ENCODE data around the gene SPAG17.
A peak's percentile ranks its signal among the peaks of the same experiment; 100 is the strongest.

The SPAG17 gene

DNA sequence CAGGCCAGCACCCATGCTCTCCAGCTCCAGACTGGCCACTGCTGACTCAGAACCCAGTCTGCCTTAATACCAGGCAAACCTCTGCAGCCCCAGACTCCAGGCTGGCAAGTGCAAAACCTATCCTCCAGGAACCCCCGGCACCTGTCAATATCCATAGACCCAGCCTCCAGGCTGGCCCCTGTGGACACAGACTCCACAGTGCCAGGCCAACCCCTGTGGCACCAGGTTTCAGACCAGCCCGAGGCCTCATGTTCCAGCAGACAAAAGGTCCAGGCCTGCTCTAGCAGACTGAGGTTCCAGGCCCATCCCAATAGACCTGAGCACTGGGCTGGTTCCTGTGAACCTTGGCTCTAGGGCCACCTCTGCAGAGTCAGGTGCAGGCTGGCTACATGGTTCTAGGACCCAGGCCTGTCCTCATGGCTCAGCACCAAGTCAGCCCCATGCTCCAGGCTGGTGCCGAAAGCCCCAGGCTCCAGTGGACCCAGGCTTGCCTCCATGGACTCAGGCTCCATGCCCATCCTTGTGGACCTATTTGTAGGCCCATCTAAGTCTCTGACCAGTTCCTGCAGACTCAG lies 137.3 kb downstream of the SPAG17 start:
- DNase-seq, result no peak

DNA sequence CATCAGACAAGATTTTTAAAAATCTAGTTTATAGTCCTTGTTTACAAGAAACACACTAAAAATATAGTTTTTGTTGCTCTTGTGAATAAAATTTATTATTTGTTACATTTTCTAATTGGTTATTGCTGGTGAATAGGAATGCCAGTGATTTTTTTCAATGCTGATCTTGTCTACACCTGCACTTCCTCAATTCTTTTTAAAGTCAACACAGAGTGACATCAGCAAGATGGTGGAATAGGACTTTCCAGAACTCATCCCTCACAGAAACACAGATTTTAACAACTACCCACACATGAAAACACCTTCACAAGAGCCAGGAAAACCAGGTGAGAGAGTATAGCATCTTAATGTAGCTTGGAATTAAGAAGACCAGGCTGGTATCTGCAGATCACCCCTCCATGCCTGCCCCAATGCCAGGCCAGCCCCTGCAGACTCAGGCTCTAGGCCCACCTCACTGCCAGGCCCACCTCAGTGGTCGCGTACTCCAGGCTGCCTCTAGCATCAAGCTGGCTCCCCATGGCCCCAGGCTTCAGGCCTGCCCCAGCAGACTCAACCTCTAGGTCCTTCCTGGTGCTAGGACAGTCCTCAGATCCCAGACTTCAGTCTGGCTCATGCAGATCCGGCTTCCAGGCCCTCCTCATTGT lies 137.9 kb downstream of the SPAG17 start:
- DNase-seq, result no peak

DNA sequence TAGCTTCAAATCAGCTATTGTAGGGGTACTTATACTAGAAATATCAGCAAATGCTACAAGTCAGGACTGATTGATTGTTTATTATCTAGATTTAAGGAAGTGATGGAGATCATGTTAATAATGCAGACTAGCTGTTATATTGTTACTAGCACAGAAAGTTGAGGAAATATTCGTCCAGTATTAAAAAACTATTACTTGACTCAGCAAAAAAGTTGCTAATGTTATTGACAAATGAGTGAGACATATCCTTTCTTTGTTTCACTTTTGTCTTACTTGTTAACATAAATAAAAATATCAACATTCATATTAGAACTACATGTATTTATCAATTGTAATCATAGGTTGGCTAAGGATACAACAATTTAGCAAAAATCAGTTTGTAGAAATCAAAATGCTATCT lies 141.4 kb downstream of the SPAG17 start:
- no peak for DNase-seq

DNA sequence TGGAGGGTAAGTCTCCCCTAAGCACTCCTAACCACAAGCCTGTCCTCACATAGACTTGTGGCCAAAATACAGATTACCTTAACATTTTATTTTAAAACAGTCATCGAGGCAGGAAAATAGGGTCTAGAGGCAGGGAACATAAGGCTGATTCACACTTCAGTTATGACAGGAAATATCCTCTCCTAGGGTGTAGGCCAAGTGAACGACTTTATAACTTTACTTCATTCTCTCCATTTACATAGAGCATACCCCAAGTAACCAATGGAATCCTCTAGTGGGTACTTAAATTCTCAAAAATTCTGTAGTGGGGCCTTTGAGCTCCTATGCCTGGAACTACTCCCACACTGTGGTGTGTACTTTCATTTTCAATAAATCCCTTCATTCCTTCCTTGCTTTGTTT lies 142.5 kb downstream of the SPAG17 start:
- no peak for DNase-seq

DNA sequence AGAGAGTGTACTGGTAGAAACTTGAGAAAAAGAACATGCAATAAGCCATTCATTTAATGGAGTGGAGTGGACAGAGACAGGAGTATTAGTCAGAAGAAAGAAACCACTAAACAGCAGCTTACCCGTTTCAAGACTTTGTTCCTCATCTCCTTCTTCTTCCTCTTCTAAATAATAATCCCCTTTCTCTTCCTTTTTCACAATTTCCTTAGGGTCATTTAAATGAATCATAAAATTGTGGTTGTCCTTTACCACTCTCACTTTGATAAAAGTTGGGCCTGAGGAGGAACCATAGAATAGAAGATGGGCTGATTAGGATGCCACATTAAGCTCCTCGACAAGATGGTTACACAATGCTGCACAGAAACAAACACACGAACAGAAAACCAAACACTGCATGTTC lies 145.9 kb downstream of the SPAG17 start:
- peak; percentile 5 for DNase-seq

DNA sequence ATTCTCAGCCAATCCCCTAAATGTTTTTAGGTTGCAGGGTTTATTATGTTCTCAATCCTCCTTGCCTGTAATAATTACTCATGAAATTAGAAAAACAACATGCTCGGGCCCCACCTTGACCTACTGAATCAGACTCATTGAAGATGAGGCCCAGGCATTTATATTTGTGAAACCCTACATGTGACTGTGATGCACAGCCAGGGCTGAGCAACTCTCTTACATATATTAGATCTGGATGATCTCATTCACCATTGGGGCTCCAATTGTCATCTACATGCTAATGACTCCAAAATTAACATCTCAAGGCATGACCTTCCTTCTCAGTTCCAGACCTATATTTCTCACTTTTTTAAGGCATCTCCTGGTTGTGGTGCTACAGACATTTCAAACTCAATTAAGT lies 152.1 kb downstream of the SPAG17 start:
- DNase-seq, result no peak

DNA sequence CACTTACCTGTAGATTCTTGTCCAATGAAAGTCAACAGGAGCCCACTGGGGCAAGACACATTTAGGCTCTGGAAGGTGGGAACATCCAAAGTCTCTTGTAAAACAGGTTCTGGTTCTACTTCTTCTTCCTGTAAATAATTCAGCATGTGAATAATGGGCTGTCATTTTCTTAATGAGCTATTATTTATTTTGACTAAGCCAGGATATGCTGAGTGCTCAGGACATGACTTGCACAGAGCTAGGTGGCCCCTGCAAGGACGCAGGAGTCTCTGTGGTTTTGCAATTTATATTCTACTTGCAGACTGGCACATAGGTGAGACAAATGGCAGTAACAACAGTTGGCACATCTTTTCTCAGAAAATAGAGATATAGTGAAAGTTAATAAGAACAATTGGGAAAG lies 156.8 kb downstream of the SPAG17 start:
- DNase-seq, result no peak

DNA sequence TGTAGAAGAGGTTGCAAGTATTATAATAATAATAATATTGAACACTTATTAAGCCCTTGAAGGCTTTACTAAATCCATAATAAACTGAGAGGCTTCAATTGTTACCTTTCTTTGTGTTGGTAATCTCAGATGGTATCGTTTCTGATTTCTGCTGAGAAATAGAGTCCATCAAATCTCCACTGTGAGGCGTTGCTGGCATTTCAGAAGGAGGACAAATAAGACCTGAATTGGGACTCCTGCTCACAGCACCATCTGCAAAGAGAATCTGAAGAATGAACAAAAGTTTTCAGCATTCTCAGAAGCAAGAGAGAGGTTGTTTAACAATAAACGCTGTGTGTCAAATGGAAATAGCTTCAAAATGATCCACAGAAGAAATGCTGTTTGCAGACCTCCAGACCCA lies 161.8 kb downstream of the SPAG17 start:
- DNase-seq, result no peak

DNA sequence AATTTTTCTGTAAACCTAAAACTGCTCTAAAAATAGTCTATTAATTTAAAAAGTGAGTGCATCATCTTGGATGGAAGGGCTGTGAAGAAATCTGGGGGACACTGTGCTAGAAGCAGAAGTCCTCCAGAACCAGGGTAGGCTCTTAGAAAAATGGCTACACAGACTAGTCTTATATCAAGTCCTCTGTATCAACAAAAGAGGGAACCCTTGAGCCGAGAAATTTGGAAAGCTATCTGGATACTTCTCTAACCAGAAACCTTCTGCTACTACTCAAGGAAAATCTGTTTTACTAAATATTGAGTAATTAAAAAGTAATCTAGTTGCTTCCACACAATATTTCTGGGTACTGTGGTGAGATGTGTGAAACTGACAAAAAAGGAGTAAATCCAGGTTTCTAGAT lies 163.4 kb downstream of the SPAG17 start:
- DNase-seq, result no peak

DNA sequence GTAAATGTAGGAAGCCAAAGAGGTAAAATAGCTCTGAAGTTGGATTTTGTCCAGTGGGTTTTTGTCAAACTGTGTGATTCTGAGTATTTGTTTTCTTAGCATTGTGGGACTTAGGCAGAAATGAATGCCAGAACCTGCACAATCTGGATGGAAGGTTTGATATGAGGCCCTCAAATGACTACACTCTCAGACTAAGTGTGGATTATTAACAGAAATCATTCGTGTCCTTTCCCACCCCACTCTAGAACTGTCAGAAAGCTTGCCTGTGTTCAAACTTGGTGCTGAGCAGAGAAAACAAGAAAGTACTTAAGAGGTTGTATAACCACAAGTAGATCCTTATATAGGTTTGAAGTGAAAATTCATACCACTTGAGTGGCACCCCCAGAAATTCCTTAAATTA lies 167.0 kb downstream of the SPAG17 start:
- no peak for DNase-seq

DNA sequence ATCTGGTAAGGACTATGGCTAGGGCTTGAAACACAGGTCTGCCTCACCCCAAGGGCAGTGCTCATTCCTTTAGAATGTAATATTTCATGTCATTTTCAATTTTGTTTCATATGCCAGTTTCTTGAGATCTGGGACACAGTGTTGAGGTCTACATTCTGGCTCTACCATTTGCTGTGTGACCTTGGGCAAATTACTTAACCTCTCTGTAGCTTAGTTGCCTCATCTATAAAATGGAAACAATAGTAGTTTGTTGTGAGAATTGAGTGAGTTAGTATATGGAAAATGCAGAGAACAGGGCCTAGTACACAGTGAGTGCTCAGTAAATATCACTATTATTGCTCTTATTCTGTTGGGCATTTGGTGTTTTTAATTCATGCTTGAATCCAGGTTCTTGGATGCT lies 171.1 kb downstream of the SPAG17 start:
- DNase-seq, result no peak

DNA sequence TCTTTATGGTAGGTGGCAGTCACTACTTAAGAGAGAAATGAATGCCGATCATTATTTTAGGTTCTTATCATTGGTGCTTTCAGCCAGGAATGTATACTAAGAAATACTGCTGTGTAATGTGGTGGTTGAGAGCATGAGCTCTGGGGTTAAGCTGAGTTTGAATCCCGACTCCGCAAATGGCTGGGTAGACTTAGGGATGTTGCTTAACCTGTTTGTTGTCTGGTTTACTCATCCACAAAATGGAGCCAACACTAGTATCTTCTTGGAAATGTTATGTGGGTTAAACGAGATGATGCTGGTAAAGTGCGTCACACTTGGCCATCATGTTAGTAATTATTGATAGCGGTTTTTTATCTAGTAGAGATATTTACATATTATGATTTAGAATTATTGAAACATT lies 171.7 kb downstream of the SPAG17 start:
- DNase-seq, result no peak

DNA sequence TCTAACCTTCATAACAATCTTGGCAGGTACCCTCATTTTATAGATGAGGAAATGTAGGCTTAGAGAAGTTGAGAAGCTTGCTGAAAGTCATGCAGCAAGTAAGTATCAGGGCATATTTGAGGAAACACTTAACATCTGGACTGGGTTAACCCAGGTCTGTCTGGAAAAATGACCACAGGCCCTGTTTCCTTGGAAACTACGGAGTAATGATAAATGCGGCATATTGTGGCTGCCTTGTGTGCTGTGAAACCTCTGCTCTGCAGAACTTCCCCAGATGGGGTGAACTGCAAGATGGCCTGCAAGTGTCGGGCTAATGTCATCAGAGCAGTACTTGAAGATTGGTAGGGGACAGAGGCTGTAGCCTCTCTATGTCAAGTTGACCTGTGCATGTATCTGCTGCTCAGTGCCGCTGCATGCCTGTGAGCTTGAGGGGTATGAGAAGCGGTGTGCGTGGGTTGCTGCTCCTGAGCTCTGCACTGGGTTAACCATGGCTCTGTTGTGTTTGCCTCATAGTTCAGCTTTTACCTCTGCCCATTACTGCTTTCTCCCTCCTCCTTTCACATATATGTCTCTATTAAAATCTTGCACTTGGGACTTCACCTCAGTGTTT lies 172.4 kb downstream of the SPAG17 start:
- DNase-seq, result no peak

DNA sequence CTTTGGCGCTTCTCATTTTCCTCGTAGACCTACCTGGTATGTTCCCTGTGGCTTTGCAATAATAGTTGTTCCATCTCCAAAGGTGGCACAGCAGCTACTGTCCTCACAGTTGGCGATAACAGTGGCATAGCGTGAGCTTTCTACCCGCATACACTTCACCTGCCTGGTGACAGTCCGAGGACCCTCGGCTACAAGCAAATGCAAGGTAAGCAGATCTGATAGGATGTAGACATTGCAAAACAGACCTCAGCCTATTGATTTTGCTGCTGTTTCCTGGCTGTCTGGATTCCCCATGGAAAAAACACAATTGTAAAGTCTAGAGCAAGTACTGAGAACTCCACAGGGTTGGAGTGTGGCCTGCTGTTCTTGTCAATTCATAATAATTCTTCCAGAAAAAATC lies 177.0 kb downstream of the SPAG17 start:
- no peak for DNase-seq

DNA sequence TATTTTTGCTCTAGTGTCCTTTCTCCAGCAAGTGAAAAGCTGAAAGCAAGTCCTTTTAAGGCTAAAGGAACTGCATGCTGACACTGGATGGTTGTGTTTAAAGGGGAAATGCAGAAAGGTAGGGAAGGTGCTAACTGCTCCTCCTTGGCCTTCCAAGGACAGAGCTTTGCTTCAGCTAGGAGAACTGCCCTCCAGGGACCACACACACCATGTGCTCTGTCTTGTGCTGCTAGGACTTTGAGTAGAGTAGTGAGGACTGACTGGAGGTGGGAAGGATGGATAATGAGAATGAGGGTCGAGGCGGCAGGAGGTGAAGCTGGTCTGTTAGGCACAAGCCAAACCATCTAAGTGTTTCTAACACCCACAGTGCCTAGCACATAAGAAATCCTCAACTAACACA lies 177.6 kb downstream of the SPAG17 start:
- DNase-seq, result no peak

DNA sequence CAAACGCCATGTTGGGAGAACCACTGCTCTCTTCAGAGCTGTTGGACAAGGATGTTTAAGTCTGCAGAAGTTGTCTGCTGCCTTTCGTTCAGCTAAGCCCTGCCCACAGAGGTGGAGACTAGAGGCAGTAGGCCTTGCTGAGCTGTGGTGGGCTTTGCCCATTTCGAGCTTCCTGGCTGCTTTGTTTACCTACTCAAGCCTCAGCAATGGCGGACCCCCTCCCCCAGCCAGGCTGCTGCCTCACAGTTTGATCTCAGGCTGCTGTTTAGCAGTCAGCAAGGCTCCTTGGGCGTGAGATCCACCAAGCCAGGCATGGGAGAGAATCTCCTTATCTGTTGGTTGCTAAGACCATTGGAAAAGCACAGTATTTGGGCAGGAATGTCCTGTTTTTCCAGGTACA lies 180.7 kb downstream of the SPAG17 start:
- DNase-seq, result no peak

DNA sequence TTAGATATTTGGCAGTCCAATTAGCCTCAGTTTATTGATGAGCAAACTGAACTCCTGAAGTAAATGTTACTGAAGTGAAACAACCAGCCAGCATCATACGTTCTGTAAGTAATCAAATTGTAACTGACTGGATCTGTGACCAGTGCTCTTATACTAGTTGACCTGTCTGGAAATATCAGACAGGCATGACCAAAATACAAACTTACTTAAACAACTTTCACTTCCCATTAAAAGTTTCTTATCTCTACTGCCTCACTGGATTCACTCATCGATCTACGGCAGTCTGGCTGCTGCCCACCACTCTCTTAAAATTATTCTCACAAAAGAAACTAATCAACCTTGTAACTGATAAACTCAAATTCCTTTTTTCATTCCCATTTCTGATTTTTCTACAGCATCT lies 199.1 kb downstream of the SPAG17 start:
- no peak for DNase-seq

DNA sequence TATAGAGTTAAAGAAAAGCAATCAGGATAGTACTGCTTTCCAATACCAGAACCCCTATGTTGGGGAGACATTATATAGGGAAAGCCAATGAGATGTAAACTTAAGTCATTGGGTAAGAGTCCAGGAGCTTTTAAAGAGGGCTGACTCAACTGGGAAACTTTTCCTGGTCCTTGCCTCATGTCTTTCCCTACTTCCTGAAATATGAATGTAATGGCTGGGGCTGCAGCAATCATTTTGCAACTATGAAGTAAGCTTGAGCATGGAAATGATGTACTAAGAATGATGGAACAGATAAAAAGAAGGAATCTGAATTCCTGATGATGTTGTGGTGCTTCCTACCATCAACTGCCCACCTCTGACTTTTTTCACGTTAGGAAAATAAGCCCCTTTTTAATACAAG lies 199.8 kb downstream of the SPAG17 start:
- no peak for DNase-seq

DNA sequence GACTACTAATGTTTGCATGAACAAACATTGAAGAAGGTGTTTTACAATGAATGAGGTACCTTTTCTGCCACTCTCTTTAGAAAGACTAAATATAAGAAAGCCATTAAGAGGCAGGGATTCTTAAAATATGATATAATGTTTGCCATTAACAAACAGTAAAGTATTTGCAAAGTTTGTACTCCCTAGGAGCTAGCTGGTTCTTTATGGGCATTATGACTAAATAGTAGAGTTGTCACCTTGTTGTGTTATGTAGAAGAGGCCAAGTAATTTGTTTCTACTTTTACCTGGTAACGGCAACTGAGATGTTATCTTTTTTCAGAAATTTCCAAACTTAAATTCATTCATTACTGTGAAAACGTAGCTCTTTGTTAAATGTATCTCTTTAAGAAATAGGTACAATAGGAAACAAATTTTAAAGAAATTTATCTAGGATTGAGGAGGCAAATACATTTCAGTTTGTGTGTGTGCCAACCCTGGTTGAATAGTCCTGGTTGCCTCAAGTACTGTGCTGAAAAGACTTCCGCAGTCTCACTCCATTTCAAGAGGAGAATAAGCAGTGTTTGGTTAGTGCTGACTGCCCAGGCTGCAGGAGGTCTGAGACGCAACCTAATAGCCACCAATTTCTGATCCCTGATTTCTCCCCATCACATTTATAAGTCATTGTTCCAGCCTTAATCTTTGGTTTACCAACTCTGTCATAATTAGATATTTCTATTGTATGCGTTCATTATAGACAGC lies 203.4 kb downstream of the SPAG17 start:
- DNase-seq, result no peak

DNA sequence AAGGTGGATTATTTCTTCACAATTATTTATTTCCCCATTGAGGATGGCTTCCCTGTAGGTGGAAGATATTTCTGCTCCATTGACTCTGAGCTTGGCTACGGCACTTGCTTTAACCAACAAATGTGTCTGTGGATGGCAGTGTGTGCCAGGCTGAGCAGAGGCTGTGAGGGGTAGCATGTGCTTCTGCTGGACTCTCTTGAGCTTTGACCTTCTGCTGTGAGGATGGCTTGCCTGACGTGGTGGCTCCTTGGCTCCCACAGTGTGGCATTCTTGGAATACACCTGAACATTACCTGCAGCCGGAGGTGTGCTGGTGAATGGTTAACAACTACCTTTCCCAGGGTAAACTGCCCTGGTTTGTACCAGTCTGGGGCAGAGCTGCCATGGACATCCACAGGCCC lies 208.6 kb downstream of the SPAG17 start:
- no peak for DNase-seq

DNA sequence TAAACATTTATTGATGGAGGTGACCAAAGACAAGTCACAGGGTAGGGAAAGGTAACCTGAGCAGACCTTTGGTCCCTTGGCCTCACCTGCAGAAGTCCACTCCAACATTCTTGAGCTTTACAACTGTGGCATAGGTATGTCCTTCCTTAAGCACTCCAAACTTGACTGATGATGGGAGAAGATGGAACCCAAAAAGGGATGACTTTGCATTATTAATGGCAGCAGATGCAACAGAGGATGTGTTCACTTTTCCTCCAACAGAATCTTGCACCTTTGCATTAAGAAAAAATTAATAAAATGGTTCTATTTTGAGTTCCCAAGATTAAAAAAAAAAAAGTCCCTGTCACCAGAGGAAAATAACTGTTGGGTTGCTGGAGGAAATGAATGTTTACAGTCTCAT lies 213.3 kb downstream of the SPAG17 start:
- no peak for DNase-seq

DNA sequence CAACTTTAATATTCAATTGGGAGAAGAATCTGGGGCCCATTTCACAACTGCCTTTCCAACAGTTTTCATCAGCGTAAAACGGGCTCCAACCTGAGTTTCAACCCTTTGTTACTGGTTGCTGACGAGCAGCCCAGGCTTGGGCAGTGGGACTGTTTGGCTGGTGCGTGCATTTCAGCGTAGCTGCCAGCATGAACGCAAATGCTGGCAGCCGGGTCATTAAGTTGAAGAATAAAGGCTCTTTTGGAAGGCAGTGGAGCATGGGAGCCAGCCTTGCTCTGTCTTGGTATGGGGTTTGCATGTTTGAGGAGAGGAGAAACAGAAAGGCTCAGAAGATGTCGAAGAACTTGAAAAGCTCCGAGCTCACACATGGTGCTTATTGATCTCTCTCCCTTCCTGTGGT lies 214.8 kb downstream of the SPAG17 start:
- DNase-seq, result no peak

DNA sequence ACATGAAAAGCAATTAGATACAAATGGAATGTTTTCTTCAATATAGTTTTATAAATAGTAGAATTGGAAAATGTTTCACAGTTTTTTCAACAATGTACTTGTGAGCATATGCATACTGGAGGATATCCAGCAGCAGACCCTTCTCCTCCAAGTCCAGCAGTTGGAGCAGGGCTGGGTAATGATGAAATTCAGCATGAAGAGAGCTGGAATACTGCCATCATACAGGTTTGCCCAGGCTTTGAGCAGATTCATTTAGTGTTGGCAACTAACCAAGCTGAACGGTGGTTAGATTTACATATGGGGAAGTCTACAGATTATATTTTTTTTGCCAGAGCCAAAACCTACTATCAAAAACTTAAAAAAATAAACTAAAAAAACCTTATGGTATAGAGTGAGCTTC lies 217.1 kb downstream of the SPAG17 start:
- no peak for DNase-seq

DNA sequence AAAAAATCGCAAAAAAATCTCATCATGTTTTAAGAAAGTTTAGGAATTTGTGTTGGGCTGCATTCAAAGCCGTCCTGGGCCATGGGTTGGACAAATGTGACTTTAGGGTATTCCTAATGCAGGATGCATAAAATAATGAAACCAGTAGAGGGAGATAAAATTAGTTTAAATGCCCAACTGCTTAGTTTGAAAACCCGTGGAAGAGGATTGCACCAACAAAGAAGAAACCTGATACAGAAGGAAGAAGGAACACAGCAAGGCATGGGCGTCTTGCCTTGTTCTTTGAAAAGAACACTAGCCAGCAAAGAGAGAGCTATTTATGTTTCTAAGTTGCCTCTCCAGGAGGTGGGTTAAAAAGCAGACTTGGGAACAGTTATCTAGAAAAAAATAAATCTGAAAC lies 217.6 kb downstream of the SPAG17 start:
- peak; percentile 16 for DNase-seq

Measured in hematopoietic multipotent progenitor cell treated with erythropoietin and hydrocortisone succinate and interleukin-3 and kit ligand, for 8 days (in vitro differentiated cells).